ENCODE measurements around the gene FOXD4L3. TPM values are rescaled to one million over a fixed set of nuclear protein-coding genes. Genes with fewer than 3 reads are reported as not detected.
"Not testable (repeated sequence)": the region's sequence is repeated elsewhere in the genome, so short reads cannot be mapped to it uniquely, and the experiment has no call there.

FOXD4L3 gene
- not detected in 2 replicates for total RNA-seq (2014; rRNA removed; shearing (Covaris generic); ENCODE audit: low replicate concordance)

GRCh38 chr9:68302567-68302966 is at the start of gene FOXD4L3:
Gene FOXD4L3 (plus strand): TSS chr9:68302867. CDS start chr9:68302952, 85 bp downstream.
- DNase-seq (ENCODE audit: low read depth); in situ Hi-C loops (cut with HindIII; ENCODE audit: low pct_unique_long_range_greater_than_20kb, low sequenced_read_pairs): not testable (repeated sequence)

DNA sequence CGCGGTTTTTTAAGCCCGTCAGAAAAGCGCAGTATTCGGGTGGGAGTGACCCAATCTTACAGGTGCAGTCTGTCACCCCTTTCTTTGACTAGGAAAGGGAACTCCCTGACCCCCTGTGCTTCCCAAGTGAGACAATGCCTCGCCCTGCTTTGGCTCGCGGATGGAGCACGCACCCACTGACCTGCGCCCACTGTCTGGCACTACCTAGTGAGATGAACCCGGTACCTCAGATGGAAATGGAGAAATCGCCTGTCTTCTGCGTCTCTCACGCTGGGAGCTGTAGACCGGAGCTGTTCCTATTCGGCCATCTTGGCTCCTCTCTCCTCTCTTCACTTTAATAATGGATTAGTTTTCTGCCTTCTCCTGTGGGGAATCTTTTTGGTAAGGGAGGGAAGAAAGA is 21.6 kb upstream of the FOXD4L3 start:
- in situ Hi-C loops (cut with HindIII; ENCODE audit: low pct_unique_long_range_greater_than_20kb, low sequenced_read_pairs); DNase-seq (ENCODE audit: low read depth): not testable (repeated sequence)

GRCh38 chr9:68303771-68304170 is 1.1 kb downstream of the FOXD4L3 start:
- in situ Hi-C loops (cut with HindIII; ENCODE audit: low pct_unique_long_range_greater_than_20kb, low sequenced_read_pairs); DNase-seq (ENCODE audit: low read depth): not testable (repeated sequence)

DNA sequence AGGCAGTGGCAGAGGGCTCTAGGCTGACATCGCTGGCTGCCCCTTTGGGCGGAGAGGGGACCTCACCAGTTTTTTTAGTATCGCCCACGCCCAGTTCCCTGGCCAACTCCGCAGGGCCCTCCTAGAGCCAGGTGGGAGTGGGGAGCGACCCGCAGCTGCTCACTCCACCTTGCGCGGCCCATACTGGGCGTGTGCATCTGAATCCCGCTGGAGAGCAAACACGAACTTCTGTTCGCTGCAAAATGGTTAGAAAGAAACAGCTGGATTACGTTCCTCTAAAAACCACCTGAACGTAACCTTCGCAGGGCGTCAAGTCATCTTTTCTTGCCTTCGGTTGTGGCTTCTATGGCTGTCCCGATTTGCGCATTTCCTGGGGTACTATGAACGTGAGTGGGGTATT is 1.5 kb downstream of the FOXD4L3 start:
- in situ Hi-C loops (cut with HindIII; ENCODE audit: low pct_unique_long_range_greater_than_20kb, low sequenced_read_pairs); DNase-seq (ENCODE audit: low read depth): not testable (repeated sequence)

DNA sequence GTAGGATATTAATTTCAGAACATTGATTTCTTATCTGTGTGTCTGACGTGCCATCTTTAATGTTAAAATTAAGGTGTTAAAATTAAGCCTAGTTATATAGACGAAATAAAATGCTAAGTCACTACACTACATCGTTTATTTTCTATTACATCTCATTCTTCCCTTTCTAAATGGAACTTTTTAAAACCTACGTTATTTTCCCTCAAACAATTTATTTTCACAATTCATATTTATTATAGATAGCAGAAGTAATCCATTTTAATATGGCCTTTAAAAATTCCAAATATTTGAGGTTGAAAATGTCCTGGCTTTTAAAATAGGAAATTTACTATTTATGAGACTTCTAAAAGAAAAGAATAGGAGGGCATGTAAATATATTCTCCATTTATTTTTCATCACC is 2.1 kb downstream of the FOXD4L3 start:
- DNase-seq (ENCODE audit: low read depth); in situ Hi-C loops (cut with HindIII; ENCODE audit: low pct_unique_long_range_greater_than_20kb, low sequenced_read_pairs): not testable (repeated sequence)

DNA sequence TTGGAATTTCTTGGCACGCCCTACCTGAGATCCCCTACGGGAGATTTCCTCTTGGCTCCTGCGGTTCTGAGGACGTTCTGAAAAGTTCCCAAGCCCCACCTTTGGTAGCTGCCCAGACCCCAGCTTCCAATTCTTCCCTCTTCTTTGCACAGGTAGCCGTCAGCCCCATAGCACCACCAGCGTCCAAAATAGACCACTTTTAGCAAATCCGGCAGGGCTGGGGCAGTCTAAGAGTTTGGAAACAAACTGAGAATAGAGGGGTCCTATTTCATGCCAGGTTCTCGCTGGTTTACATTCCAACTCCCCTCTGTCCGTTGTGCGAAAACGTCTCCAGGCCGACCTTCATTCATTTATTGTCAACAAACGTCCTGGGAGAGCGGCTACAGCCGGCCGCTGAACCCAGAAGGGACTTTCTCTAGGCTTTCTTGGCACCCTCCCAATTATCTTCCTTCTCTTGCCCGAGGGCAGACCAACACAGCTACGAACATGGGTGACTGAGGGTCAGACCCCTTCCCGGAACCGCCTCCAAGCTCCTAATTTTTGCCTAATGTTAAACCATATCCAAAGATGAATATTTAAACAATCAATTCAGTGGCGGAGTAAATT is 3.1 kb downstream of the FOXD4L3 start:
- in situ Hi-C loops (cut with HindIII; ENCODE audit: low pct_unique_long_range_greater_than_20kb, low sequenced_read_pairs); DNase-seq (ENCODE audit: low read depth): not testable (repeated sequence)

DNA sequence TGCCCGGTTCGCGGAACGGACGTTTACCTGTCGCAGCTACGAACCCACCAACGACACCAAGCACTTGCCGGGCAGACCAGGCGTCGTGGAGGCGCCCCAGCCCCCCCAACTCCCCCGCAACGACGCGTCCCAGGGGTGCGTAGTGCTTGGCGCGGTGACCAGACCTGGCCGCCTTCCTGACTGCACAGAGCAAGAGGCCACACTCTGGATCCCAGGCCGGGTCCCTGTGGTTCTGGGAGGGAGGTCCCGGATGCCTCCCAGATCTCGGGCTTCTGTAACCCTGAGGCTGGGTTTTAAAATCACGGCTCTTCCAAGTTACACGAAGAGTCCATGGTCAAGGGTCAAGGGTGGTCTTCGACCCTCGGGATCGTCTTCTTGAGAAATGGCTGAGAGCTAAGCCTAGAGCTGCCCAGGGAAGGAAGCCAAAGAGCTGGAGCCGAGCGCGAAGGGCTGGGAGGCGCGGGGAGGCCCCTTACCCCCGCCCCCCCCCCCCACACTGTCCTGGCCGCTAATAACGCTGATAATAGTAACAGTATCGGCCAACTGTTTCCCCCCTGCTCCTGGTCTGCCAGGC is 3.8 kb downstream of the FOXD4L3 start:
- DNase-seq (ENCODE audit: low read depth); in situ Hi-C loops (cut with HindIII; ENCODE audit: low pct_unique_long_range_greater_than_20kb, low sequenced_read_pairs): not testable (repeated sequence)

- DNase-seq (ENCODE audit: low read depth); in situ Hi-C loops (cut with HindIII; ENCODE audit: low pct_unique_long_range_greater_than_20kb, low sequenced_read_pairs): not testable (repeated sequence)
These were observed 4.5 kb downstream of the FOXD4L3 start for GRCh38 chr9:68307127-68307526.

- in situ Hi-C loops (cut with HindIII; ENCODE audit: low pct_unique_long_range_greater_than_20kb, low sequenced_read_pairs); DNase-seq (ENCODE audit: low read depth): not testable (repeated sequence)
These were observed 5.0 kb downstream of the FOXD4L3 start for GRCh38 chr9:68307654-68308053.

GRCh38 chr9:68311208-68311607 is 8.5 kb downstream of the FOXD4L3 start:
- DNase-seq (ENCODE audit: low read depth); in situ Hi-C loops (cut with HindIII; ENCODE audit: low pct_unique_long_range_greater_than_20kb, low sequenced_read_pairs): not testable (repeated sequence)

- in situ Hi-C loops (cut with HindIII; ENCODE audit: low pct_unique_long_range_greater_than_20kb, low sequenced_read_pairs); DNase-seq (ENCODE audit: low read depth): not testable (repeated sequence)
These were observed 15.5 kb downstream of the FOXD4L3 start for GRCh38 chr9:68318209-68318608.

DNA sequence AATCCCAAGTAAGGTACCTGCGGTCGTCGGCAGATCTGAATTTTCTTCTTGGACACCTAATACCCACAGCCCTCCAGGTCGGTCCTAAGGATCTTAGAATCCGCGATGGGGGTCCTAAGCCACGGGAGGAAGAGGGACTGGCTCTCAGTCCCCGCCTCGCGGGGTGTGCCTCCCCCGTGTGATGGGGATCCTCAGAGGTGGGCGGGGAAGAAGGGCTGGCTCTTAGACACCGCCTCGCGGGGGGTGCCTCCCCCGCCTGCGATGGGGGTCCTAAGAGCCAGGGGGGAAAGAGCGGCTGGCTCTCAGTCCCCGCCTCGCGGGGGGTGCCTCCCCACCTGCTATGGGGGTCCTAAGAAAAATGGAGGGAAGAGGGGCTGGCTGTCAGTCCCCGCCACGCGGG is 21.1 kb downstream of the FOXD4L3 start:
- DNase-seq (ENCODE audit: low read depth); in situ Hi-C loops (cut with HindIII; ENCODE audit: low pct_unique_long_range_greater_than_20kb, low sequenced_read_pairs): not testable (repeated sequence)

DNA sequence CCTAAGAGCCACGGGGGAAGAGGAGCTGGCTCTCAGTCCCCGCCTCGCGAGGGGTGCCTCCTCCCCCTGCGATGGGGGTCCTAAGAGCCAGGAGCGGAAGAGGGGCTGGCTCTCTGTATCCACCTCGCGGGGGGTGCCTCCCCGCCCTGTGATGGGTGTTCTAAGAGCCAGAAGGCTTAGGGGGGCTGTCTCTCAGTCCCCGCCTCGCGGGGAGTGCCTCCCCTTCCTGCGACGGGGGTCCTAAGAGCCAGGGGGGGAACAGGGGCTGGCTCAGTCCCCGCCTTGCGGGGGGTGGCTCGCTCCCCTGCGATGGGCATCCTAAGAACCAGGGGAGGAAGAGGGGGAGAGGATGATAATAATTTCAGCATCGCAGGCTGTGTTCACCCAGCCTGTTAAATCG is 21.9 kb downstream of the FOXD4L3 start:
- in situ Hi-C loops (cut with HindIII; ENCODE audit: low pct_unique_long_range_greater_than_20kb, low sequenced_read_pairs); DNase-seq (ENCODE audit: low read depth): not testable (repeated sequence)

DNA sequence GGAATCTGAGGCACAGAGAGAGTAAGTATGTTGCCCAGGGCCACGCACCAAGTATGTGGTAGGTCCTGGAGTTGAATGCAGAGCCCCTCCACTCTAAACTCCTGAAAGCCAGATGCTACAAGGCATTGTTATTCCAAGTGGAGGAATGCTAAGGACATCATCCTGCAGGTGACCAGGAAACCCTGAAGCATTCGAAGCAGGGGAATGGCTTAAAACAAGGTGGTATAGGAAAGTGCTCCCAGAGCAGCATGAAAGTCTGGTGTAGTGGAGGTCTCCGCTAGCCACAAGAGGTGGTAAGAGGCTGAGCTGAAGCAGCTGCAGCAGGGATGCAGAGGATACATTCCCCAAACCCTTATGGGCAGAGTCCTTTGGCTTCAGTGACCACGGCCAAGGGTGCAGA is 26.4 kb downstream of the FOXD4L3 start:
- in situ Hi-C loops (cut with HindIII; ENCODE audit: low pct_unique_long_range_greater_than_20kb, low sequenced_read_pairs); DNase-seq (ENCODE audit: low read depth): not testable (repeated sequence)

DNA sequence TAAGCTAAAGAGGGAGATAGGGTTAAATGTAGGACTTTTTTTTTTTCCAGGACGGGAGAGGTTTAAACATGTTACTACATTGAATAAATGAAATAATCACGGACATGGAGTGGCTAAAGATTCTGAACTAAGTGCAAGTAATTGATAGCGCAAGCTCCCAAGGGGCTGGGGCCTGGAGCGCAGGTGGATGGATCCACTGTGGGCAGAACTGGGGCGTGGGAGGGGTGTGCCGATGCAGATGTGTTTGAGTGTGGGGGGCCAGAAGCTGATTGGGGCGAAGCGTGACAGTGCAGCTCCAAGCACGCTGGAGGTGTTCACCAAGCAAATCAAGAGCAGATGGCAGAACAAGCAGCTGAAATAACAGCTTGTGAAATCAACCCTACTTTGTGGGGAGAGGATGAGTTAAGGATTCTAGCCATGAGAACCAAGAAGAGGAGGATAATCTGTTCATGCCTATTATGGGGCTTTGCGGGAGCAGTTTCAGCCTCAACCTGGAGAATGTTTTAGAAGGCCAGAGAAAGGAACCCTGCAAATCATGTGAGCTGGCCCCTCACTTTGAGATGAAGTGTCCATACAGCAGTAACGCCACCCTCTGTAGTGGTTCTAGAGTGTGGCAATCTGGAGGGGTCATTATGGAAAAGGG is 28.0 kb downstream of the FOXD4L3 start:
- DNase-seq (ENCODE audit: low read depth); in situ Hi-C loops (cut with HindIII; ENCODE audit: low pct_unique_long_range_greater_than_20kb, low sequenced_read_pairs): not testable (repeated sequence)

GRCh38 chr9:68332122-68332521 is 29.5 kb downstream of the FOXD4L3 start:
- DNase-seq (ENCODE audit: low read depth); in situ Hi-C loops (cut with HindIII; ENCODE audit: low pct_unique_long_range_greater_than_20kb, low sequenced_read_pairs): not testable (repeated sequence)

GRCh38 chr9:68335935-68336334 is 33.3 kb downstream of the FOXD4L3 start:
- DNase-seq (ENCODE audit: low read depth); in situ Hi-C loops (cut with HindIII; ENCODE audit: low pct_unique_long_range_greater_than_20kb, low sequenced_read_pairs): not testable (repeated sequence)

- DNase-seq (ENCODE audit: low read depth); in situ Hi-C loops (cut with HindIII; ENCODE audit: low pct_unique_long_range_greater_than_20kb, low sequenced_read_pairs): not testable (repeated sequence)
These were observed 34.1 kb downstream of the FOXD4L3 start for GRCh38 chr9:68336639-68337339.

DNA sequence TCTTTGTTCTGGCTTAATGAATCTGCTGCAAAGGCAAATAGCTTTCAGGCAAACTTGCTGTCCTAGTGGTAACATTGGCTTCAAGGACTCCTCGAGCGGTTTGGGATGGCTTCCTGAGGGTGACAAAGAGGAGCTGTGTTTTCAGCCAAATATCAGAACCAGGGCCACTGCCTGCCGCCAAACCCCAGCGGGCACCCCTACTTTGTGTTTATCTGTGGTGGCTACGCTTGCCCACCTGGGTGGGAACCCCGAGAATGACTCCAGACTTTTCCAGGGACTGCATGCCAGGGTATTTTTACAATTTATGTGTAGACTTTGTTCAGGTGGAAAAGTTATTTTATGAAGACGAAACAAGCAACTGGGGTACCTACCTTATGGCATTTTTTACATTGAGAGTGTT is 35.3 kb downstream of the FOXD4L3 start:
- DNase-seq (ENCODE audit: low read depth); in situ Hi-C loops (cut with HindIII; ENCODE audit: low pct_unique_long_range_greater_than_20kb, low sequenced_read_pairs): not testable (repeated sequence)

All from Caki2 (cell line).